Keratinocyte (primary cell): ENCODE measurements around the gene UPK3B.
"Not testable (repeated sequence)": the region's sequence is repeated elsewhere in the genome, so short reads cannot be mapped to it uniquely, and the experiment has no call there.

Experiments used
- EZH2 ChIP-seq: IDR thresholded peaks from one replicate; pipeline ENCODE4 v1.6.1; 2012; ENCODE audit warnings: inconsistent platforms, mild to moderate bottlenecking, low read length, moderate library complexity
- TF ChIP-seq, protein P1 (sequence below), 3 experiments: IDR thresholded peaks in 1 of 3; conservative IDR thresholded peaks in 1 of 3; optimal IDR thresholded peaks in 1 of 3; 2 replicates in 2 of 3; 3 replicates in 1 of 3; pipeline versions ENCODE3 to v1.5.1; 2011; ENCODE audit warnings: low read length in 3 of 3, mild to moderate bottlenecking in 3 of 3, moderate library complexity in 2 of 3, control low read depth in 1 of 3, inconsistent platforms in 1 of 3; ENCODE audit not compliant: insufficient read depth in 2 of 3; ENCODE audit errors: extremely low read depth in 1 of 3

DNA sequence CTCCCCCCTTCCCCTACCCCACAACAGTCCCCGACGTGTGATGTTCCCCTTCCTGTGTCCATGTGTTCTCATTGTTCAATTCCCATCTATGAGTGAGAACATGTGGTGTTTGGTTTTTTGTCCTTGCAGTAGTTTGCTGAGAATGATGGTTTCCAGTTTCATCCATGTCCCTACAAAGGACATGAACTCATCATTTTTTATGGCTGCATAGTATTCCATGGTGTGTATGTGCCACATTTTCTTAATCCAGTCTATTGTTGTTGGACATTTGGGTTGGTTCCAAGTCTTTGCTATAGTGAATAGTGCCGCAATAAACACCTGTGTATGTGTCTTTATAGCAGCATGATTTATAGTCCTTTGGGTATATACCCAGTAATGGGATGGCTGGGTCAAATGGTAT, 51.0 kb downstream of the UPK3B start:
- TF ChIP-seq EZH2, result not testable (repeated sequence)
- TF ChIP-seq, protein P1, sequence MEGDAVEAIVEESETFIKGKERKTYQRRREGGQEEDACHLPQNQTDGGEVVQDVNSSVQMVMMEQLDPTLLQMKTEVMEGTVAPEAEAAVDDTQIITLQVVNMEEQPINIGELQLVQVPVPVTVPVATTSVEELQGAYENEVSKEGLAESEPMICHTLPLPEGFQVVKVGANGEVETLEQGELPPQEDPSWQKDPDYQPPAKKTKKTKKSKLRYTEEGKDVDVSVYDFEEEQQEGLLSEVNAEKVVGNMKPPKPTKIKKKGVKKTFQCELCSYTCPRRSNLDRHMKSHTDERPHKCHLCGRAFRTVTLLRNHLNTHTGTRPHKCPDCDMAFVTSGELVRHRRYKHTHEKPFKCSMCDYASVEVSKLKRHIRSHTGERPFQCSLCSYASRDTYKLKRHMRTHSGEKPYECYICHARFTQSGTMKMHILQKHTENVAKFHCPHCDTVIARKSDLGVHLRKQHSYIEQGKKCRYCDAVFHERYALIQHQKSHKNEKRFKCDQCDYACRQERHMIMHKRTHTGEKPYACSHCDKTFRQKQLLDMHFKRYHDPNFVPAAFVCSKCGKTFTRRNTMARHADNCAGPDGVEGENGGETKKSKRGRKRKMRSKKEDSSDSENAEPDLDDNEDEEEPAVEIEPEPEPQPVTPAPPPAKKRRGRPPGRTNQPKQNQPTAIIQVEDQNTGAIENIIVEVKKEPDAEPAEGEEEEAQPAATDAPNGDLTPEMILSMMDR (optimal IDR thresholded peaks at IDR 0.05 in 1 of 3, IDR thresholded peaks at IDR 0.05 in 1 of 3, conservative IDR thresholded peaks at IDR 0.05 in 1 of 3; ENCODE audit: extremely low read depth in 1 of 3, insufficient read depth in 2 of 3, low read length in 3 of 3), result not testable (repeated sequence)
